ENCODE data around the gene OR6C75.
"Not testable (repeated sequence)": the region's sequence is repeated elsewhere in the genome, so short reads cannot be mapped to it uniquely, and the experiment has no call there.

The OR6C75 gene

DNA sequence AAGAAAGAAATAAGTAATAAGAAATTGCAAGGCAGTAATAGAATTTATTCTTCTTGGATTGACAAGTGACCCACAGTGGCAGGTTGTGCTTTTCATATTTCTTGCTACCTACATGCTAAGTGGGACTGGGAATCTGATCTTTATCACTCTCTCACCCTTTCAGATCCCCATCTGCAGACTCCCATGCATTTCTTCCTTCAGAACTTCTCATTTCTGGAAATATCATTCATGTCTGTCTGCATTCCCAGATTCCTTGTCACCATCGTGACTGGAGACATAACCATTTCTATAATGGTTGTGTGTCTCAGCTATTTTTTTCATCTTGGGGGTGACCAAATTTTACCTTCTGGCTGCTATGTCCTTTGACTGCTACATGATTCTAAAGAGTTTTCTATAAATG, 33.6 kb downstream of the OR6C75 start:
- Histone ChIP-seq H3K9me3 (ENCODE audit: control insufficient read depth, insufficient read depth, low read length) (no peaks in the 10 kb centered on the region), H4K20me1 (ENCODE audit: control insufficient read depth, insufficient read depth, low read depth, low read length) (no peaks in the 10 kb centered on the region), H3K27ac (ENCODE audit: low read depth, low read length) (no peak overlapping the region), H3K4me1 (ENCODE audit: control insufficient read depth, low read length) (no peaks in the 10 kb centered on the region), H3K36me3 (ENCODE audit: control insufficient read depth, low read length) (no peaks in the 10 kb centered on the region), H3K27me3 (ENCODE audit: control insufficient read depth, low read length) (no peaks in the 10 kb centered on the region), H3F3A (ENCODE audit: control insufficient read depth, insufficient read depth) (no peaks in the 10 kb centered on the region), H3K4me2 (ENCODE audit: low read length) (no peak overlapping the region), H3K79me2 (ENCODE audit: control insufficient read depth, low read length) (no peaks in the 10 kb centered on the region), H3K4me3 (ENCODE audit: low read length) (no peak overlapping the region), H3K9me2 (replicated peaks; ENCODE audit: control insufficient read depth, low read length) (no peaks in the 10 kb centered on the region)
- TF ChIP-seq EZH2phosphoT487 (IDR thresholded peaks at IDR 0.05; ENCODE audit: borderline replicate concordance, low read length): no peak
- TF ChIP-seq, protein P1, sequence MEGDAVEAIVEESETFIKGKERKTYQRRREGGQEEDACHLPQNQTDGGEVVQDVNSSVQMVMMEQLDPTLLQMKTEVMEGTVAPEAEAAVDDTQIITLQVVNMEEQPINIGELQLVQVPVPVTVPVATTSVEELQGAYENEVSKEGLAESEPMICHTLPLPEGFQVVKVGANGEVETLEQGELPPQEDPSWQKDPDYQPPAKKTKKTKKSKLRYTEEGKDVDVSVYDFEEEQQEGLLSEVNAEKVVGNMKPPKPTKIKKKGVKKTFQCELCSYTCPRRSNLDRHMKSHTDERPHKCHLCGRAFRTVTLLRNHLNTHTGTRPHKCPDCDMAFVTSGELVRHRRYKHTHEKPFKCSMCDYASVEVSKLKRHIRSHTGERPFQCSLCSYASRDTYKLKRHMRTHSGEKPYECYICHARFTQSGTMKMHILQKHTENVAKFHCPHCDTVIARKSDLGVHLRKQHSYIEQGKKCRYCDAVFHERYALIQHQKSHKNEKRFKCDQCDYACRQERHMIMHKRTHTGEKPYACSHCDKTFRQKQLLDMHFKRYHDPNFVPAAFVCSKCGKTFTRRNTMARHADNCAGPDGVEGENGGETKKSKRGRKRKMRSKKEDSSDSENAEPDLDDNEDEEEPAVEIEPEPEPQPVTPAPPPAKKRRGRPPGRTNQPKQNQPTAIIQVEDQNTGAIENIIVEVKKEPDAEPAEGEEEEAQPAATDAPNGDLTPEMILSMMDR (IDR thresholded peaks at IDR 0.05; ENCODE audit: low read depth, low read length, poor library complexity, severe bottlenecking): no peak

GRCh38 chr12:55400229-55400628, 37.5 kb downstream of the OR6C75 start, which contains the start of gene OR6C65:
Gene OR6C65 (plus strand): TSS chr12:55400529. CDS start chr12:55400529, 0 bp downstream.
- H3K9me2 ChIP-seq (replicated peaks; ENCODE audit: control insufficient read depth, low read length): no peaks in the 10 kb centered on the region
- H3F3A ChIP-seq (ENCODE audit: control insufficient read depth, insufficient read depth): no peaks in the 10 kb centered on the region
- TF ChIP-seq, protein P1 (IDR thresholded peaks at IDR 0.05; ENCODE audit: low read depth, low read length, poor library complexity, severe bottlenecking): no peak
- TF ChIP-seq EZH2phosphoT487 (IDR thresholded peaks at IDR 0.05; ENCODE audit: borderline replicate concordance, low read length): no peak
- no peak within 1 kb of the TSS for H3K4me3 ChIP-seq (ENCODE audit: low read length)
- no peak within 1 kb of the TSS for H3K27ac ChIP-seq (ENCODE audit: low read depth, low read length)
- H3K36me3 ChIP-seq (ENCODE audit: control insufficient read depth, low read length): no peaks in the 10 kb centered on the region
- no peaks in the 10 kb centered on the region for H3K4me1 ChIP-seq (ENCODE audit: control insufficient read depth, low read length)
- 0 out of 2 replicates have a peak, but pooled peaks cover 6% of the 10 kb centered on the region for H3K9me3 ChIP-seq (ENCODE audit: control insufficient read depth, insufficient read depth, low read length)
- no peaks in the 10 kb centered on the region for H3K79me2 ChIP-seq (ENCODE audit: control insufficient read depth, low read length)
- H4K20me1 ChIP-seq (ENCODE audit: control insufficient read depth, insufficient read depth, low read depth, low read length): no peaks in the 10 kb centered on the region
- H3K4me2 ChIP-seq (ENCODE audit: low read length): no peak within 1 kb of the TSS
- no peaks in the 10 kb centered on the region for H3K27me3 ChIP-seq (ENCODE audit: control insufficient read depth, low read length)

GRCh38 chr12:55407866-55408265, 45.1 kb downstream of the OR6C75 start:
- H3K4me3 ChIP-seq (ENCODE audit: low read length): no peak overlapping the region
- no peaks in the 10 kb centered on the region for H3K4me1 ChIP-seq (ENCODE audit: control insufficient read depth, low read length)
- no peaks in the 10 kb centered on the region for H3K27me3 ChIP-seq (ENCODE audit: control insufficient read depth, low read length)
- H4K20me1 ChIP-seq (ENCODE audit: control insufficient read depth, insufficient read depth, low read depth, low read length): no peaks in the 10 kb centered on the region
- no peaks in the 10 kb centered on the region for H3K9me2 ChIP-seq (replicated peaks; ENCODE audit: control insufficient read depth, low read length)
- TF ChIP-seq EZH2phosphoT487 (IDR thresholded peaks at IDR 0.05; ENCODE audit: borderline replicate concordance, low read length): no peak
- TF ChIP-seq, protein P1 (IDR thresholded peaks at IDR 0.05; ENCODE audit: low read depth, low read length, poor library complexity, severe bottlenecking): no peak
- H3K9me3 ChIP-seq (ENCODE audit: control insufficient read depth, insufficient read depth, low read length): 0 out of 2 replicates have a peak, but pooled peaks cover 6% of the 10 kb centered on the region
- no peaks in the 10 kb centered on the region for H3K79me2 ChIP-seq (ENCODE audit: control insufficient read depth, low read length)
- H3K4me2 ChIP-seq (ENCODE audit: low read length): no peak overlapping the region
- H3F3A ChIP-seq (ENCODE audit: control insufficient read depth, insufficient read depth): no peaks in the 10 kb centered on the region
- H3K27ac ChIP-seq (ENCODE audit: low read depth, low read length): no peak overlapping the region
- H3K36me3 ChIP-seq (ENCODE audit: control insufficient read depth, low read length): no peaks in the 10 kb centered on the region

- not testable (repeated sequence) for H3F3A ChIP-seq (ENCODE audit: control insufficient read depth, insufficient read depth); H3K9me3 ChIP-seq (ENCODE audit: control insufficient read depth, insufficient read depth, low read length); H3K4me2 ChIP-seq (ENCODE audit: low read length); H4K20me1 ChIP-seq (ENCODE audit: control insufficient read depth, insufficient read depth, low read depth, low read length); H3K4me1 ChIP-seq (ENCODE audit: control insufficient read depth, low read length); H3K4me3 ChIP-seq (ENCODE audit: low read length); H3K27me3 ChIP-seq (ENCODE audit: control insufficient read depth, low read length); H3K79me2 ChIP-seq (ENCODE audit: control insufficient read depth, low read length); H3K9me2 ChIP-seq (replicated peaks; ENCODE audit: control insufficient read depth, low read length); H3K27ac ChIP-seq (ENCODE audit: low read depth, low read length); H3K36me3 ChIP-seq (ENCODE audit: control insufficient read depth, low read length)
These were observed 46.4 kb downstream of the OR6C75 start for GRCh38 chr12:55409133-55409532.

- H3F3A ChIP-seq (ENCODE audit: control insufficient read depth, insufficient read depth); H3K4me2 ChIP-seq (ENCODE audit: low read length); H3K79me2 ChIP-seq (ENCODE audit: control insufficient read depth, low read length); H3K4me3 ChIP-seq (ENCODE audit: low read length); H3K27ac ChIP-seq (ENCODE audit: low read depth, low read length); H4K20me1 ChIP-seq (ENCODE audit: control insufficient read depth, insufficient read depth, low read depth, low read length); H3K27me3 ChIP-seq (ENCODE audit: control insufficient read depth, low read length); H3K4me1 ChIP-seq (ENCODE audit: control insufficient read depth, low read length); H3K36me3 ChIP-seq (ENCODE audit: control insufficient read depth, low read length); H3K9me3 ChIP-seq (ENCODE audit: control insufficient read depth, insufficient read depth, low read length); H3K9me2 ChIP-seq (replicated peaks; ENCODE audit: control insufficient read depth, low read length): not testable (repeated sequence)
These were observed 49.4 kb downstream of the OR6C75 start for GRCh38 chr12:55412138-55412537.

Measured in DOHH2 (cell line).